GM19025 (cell line): ENCODE measurements around the gene RLIM.
A peak's percentile ranks its signal among the peaks of the same experiment; 100 is the strongest.
"Not testable (repeated sequence)": the region's sequence is repeated elsewhere in the genome, so short reads cannot be mapped to it uniquely, and the experiment has no call there.

Experiments
- ATAC-seq: cut with Tn5 transposase; IDR thresholded peaks from one replicate; pipeline ENCODE4 v1.9.1; 2021; ENCODE audit warnings: mild to moderate bottlenecking, low read depth, moderate library complexity; ENCODE audit not compliant: unreplicated experiment

Gene RLIM

DNA sequence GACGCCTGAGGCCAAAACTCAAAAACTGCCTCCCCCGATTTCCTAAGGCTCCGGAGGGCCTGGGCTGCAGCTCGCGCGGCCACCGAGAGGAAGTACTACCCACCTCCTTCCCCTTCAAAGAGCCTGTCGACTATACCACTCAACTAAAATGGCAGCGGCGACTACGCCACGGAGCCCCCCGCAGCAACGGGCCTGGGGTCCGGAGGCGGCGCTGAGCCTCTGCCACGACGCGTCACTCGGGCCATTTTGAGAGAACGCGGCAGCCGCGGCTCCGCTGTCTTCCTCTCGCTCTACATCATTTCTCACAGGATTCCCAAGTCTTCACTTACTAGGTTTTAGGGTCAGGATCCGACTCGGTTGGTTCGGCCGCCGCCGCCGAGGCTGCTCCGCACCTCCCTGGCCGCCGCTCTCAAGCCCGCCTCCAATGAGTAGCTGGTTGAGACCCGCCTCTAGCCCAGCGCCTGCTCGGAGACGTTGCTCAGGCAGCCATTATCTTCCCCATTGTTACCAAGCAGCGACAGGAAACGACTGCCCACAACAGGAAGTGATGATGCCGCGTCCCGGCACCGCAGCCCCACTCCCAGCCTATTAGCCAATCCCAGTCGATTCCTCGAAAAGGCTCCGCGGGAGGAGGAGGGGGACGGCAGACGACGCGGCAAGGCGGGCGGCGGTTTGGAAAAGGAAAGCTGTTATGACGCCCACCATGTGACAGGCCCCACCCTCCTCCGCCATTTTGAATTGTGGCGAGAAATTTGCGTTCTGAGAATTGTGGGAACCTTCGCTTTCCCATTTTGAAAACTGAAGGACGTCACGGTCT is at the start of gene RLIM:
RLIM (minus strand) TSS at position 532 of the 817 bp plus-strand sequence. CDS start 18,647 bp downstream, outside the sequence.
- ATAC-seq: peak; percentile 97

DNA sequence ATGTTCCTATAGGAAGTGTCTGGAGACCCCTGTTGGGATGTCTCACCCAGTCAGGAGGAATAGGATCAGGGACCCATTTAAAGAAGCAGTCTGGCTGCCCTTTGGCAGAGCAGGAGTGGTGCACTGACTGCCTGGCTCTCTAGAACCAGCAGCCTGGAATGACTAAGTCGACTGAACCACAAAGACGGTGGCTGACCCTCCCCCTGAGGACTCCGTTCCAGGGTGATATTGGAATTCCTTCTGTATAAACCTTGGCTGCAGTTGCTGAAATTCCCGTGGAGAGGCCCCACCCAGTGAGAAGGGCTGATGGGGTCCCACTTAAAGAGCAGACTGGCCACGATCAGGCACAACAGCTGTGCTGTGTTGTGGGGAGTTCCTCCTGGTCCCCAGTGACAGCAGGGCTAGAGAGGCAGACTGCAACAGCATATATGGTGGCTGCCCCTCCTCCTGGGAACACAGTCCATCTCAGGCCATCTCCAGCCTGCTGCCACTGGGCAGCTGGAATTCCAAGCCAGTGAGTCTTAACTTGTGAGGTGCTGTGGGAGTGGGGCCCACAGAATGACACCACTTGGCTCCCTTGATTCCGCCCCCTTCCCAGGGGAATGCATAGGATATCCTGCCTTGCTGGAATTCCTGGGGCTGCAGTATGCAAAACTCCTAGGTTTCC is 41.8 kb upstream of the RLIM start:
- no peak for ATAC-seq

- not testable (repeated sequence) for ATAC-seq
Measured at GRCh38 chrX:74654953-74655352, 40.5 kb upstream of the RLIM start.

DNA sequence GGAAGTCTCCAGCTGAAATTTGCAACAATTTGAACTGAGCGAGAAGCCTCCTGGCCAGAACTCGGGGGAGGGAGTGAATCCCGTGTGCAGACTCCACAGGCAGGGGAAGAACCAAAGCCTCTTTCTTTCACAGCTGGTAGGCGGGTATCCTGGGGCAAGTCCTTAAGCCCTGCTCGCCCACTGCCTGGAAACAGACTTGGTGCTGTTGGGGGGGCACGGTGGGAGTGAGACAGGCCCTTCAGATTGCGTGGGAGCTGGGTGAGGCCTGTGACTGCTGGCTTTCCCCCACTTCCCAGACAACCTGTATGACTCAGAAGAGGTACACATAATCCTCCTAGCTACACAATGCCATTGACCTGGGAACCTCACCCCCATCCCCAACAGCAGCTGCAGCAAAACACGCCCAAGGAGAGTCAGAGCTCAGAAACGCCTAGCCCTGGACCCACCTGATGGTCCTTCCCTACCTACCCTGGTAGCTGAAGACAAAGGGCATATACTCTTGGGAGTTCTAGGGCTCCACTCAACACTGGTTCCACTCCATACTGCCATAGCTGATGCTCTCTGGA is 22.4 kb upstream of the RLIM start:
- no peak for ATAC-seq

GRCh38 chrX:74613370-74614092 is 893 bp downstream of the RLIM start:
- no peak for ATAC-seq

DNA sequence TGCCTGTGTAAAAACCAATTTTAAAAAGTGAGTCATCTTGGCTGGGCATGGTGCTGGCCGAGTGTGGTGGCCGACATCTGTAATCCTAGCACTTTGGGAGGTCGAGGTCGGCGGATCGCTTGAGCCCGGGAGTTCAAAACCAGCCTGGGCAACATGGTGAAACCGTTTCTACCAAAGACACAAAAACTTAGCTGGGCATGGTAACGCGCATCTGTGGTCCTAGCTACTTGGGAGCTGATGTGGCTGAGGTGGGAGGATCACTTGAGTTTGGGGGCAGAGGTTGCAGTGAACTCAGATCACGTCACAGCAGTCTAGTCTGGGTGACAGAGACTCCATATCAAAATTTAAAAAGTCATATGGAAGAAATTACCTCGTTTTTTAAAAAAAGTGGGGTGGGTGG is 7.6 kb downstream of the RLIM start:
- ATAC-seq: no peak

DNA sequence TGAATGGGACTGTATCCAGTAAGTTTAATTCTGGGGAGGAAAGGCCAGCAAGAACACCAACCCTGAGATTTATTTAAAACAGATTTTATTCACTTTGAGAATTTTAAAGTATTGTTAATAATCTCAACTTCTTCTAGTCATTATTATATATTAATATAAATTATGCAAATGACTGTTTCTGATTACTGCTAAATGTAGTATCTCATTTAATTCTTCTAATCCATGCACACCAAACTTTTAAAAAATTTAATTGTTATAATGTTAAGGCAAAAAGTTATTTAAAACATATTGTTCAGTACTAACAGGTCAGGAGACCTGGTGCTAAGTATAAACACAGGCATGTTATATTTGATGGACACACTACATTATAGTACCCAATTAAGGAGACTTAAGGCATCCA is 8.1 kb downstream of the RLIM start:
- no peak for ATAC-seq

DNA sequence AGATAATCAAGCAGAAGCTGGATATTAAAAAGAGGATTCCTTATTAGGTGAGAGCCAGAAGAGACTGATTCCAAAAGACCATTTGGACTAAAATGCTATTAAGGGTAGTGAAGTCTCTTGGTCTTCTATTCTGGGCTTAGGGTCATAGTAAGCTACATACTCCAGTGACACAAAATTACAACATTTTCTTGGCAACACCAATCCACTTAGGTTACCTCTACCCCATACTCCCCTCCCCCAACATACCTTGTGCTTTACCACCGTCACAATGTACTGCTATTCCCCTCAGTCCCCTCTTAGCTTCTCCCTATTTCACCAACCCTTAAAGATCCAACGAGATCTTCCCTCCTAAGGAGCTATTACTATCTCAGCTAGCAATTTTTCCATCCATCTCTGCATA is 11.4 kb downstream of the RLIM start:
- no peak for ATAC-seq

- no peak for ATAC-seq
Measured at GRCh38 chrX:74602142-74602541, 12.3 kb downstream of the RLIM start.

DNA sequence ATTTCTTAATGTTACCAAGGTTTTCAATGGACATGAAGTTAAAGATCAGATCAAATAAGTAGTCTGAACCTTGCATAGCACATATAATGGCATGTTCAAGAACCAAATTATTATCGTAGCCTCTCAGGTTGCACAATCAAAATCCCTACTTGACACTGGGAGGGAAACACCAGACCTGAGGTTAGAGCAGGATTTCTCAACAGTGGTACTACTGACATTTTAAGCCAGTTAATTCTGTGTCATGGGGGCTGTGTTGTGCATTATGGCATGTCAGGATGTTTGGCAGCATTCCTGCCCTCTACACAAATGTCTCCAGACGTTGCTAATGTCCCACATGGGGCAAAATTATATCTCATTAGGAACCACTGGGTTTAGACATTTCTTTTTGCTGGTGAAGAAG is 20.8 kb downstream of the RLIM start:
- ATAC-seq: no peak

- no peak for ATAC-seq
Measured at GRCh38 chrX:74585766-74586165, 28.7 kb downstream of the RLIM start.

GRCh38 chrX:74579597-74580198 is 34.7 kb downstream of the RLIM start:
- ATAC-seq: no peak

- no peak for ATAC-seq
Measured at GRCh38 chrX:74578137-74578536, 36.3 kb downstream of the RLIM start.

DNA sequence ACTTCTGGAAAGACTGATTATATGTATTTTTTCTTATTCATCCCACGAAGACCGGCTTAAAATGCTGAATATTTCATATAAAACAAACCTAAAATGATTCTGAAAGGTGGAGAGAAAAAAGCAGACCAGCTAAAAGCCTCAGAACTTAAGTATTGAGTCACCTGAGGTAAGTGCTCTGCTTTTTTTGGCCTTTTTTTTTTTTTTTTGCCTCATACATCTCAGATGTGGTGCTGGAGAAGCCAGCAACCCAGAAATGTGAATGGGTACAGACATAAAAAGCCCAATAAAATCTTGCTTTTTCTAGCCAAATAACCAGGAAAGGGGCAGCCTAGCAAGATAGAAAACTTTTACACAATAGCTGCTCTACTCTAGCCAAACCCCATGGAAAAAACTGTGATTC is 57.0 kb downstream of the RLIM start:
- no peak for ATAC-seq

GRCh38 chrX:74551934-74552333 is 62.5 kb downstream of the RLIM start:
- no peak for ATAC-seq

DNA sequence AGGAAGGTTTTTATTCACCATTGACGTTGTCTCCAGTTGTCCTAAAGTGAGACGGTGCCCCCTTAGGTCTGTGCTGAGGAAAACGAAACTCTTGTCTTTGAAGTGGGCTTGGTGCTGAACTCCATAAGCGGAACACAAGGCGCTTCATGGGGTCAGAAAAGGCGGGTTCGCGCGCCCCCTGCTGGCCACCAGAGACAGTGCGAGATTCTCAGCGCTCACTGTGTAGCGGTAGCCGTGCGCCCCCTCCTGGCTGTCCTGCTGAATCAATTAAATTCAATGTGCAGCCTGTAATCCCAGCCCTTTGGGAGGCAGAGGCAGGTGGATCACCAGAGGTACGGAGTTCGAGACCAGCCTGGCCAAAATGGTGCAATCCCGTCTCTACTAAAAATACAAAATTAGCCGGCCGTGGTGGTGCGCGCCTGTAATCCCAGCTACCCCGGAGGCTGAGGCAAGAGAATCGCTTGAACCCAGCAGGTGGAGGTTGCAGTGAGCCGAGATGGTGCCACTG is 64.1 kb downstream of the RLIM start:
- ATAC-seq: peak; percentile 79

- ATAC-seq: no peak
Measured at GRCh38 chrX:74546984-74547383, 67.4 kb downstream of the RLIM start.

DNA sequence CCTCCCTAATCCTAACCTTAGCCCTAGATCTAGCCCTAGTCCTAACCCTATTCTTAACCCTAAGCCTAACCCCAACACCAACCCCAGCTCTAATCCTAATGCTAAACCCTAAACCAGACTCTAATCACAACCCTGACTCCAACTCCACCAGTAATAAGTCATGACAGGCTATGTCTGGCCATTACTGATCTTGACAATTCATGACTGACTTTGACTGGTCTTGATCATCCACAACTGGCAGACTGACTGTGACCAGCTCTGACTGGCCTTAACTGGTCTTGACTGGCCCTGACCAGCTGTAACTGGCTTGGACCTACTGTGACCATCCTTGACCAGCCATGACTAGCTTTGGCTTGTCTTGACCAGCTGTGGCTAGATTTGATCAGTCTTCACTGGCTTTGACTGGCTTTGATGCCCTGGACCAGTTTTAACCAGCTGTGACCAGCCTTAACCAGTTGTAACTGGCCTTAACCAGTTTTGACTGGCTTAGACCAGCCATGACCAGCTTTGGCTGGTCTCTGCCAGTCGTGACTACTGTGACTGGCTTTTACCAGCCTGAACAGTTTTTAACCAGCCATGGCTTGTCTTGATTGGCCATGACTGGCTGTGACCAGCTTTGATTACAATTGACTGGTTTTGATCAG is 68.4 kb downstream of the RLIM start:
- ATAC-seq: no peak

GRCh38 chrX:74540635-74541249 is 73.7 kb downstream of the RLIM start:
- ATAC-seq: no peak
